IPS DF 4.7 (cell line): ENCODE results near the gene RAP2A.

Experiments used
- DNase-seq: peaks from one replicate; pipeline ENCODE4 v3.0.0-alpha.2; 2013; ENCODE audit warnings: low spot score; ENCODE audit errors: extremely low read depth

The RAP2A gene

DNA sequence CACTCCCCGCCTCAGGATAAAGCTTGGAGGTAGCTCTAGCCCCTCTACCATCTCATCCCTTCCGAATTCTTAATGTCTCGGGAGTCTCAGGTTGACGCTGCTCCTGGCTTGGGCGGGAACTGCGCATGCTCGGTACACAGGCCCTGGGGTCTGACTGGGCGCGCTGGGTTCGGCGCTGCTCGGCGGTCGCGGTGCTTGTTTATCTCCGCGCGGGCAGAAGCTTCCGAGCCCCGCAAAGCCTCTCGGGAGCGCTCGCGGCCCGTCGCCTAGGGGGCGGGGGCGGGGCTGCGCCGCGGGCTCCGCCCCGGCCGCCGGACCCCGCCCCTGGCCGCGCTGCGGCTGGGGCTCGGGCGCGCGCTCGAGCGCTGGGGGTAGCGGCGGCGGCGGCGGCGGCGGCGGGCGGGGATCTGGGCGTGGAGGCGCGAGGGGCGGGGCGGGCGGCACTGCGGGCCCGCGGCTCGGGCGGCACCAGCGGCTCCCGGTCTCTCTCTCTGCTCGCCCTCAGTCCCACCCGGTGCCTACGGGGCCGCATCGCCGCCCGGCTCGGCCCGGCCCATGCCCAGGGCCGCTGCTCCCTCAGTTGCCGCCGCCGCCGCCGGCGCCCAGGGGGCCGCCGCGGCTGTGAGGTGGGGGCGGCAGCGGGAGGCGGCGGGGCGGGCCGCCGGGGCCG is at the start of gene RAP2A:
RAP2A (plus strand) TSS at position 443 of the 670 bp plus-strand sequence. CDS start 302 bp downstream, outside the sequence.
- no peak for DNase-seq

DNA sequence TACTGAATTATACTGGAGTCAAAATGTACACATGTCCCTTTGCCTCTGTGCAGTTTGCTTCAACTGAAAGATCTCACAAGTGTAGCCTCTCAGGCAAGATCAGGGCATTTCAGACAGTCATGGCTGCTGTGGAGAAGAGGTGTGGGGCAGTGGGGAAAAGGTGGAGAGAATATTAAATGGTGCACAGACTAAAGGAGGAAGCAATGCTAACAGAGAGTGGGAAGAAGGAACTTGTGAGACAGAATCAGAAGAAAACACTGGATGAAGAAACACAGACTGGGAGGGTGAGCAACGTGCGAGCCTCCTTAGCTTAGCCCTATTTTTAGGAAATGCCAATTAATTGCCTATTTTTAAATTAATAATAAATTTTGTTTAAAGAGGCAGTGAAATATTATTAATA is 49.6 kb upstream of the RAP2A start:
- no peak for DNase-seq

DNA sequence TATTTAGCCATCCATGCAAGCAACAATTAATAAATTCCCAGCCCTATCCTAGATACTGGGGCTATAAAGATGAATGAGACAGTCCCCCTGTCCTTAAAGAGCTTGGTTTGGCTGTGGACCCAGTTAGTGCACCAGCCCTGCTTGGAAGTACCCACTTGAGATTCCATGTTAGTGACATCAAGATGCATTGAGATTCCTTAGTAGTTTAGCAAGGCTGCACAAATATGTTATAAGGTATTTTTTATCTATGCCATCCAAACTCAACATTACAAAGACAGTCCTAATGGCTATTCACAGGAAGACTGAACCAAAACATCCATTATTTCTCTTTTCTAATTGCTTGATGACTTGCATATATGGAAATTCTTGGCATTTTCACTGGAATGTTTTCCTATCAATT is 48.8 kb upstream of the RAP2A start:
- DNase-seq: no peak

DNA sequence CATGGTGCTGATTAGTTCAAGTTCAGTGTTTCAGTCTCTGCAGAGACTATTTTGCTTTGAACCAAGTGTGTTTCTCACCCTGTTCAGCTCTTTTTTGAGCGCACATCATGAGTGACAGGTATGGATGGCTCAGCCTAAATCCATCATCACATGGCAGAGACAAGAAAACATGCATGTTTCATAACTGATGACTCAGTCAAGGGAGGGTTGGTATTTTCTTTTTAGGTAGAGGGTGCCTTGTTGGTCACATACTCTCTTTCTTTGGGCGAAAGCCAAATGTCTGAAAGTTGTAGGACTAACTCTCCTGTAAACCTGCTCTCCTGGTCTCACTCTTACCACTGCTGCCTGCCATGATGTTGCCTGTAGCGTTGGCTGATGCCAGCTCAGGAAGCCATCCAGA is 48.1 kb upstream of the RAP2A start:
- DNase-seq: no peak

DNA sequence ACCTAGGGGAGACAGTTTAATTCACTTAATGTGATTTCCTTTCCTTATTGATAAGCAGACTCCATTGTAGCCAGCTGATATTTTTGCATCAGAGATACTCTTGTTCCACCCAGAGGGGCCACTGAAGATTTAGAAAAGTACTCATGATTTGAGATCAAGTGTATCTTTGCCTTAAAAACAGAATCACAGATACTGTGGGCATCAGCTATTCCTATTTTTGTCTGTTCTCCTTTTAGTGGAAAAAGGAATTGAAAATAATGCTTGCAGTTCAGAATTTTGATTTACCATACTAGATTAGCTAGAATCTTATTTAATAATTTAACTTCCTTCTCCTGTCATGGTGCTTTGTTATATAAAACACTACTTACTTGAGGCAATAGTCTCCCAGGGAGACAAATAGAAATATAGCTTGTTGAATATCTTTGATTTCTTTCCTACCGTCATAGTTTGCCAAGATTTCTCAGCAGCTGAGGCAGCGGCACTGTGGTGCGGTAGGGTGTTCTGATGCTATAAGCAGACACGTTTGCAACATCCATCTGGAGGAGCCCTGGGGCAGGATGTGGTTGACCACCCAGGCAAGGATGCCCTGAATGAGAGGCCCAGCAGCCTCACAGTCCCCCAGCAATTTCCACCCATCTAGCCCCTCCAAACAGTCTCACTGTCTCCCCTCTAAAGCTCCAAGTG is 47.0 kb upstream of the RAP2A start:
- DNase-seq: no peak

DNA sequence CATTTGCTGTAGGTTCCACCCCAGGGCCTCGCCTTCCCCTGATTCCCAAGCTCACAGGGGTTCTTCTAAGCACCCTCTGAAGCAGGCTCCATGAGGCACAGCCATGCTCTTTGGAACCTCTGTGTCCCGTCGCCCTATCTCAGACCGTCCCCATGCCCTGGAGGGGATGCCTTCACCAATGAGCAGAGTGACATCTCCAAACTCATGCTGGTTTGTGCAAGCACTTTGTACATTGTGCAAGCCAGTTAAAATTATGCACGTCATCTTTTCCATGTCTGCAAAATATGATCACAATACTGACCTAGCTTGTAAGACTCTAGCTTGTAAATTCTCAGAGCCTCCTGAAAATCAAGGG is 46.5 kb upstream of the RAP2A start:
- DNase-seq: no peak

DNA sequence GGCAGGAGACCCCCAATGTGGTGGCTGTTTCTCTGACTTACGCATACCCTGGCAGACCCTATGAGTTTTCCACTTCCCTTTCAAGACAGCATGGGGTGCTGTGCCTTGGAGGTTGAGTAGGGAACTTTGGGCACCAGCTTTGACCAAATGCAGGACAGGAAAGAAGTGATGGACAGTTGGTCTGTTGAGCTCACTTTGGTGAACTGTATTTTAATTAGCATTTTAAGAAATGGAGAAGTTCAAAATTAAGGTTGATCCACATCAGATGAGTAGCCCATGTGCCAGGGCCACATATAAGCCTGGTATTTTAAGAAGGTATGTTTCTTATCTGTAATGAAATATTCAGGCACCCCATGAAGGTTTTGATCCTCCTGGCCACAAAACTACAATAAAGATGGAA is 46.1 kb upstream of the RAP2A start:
- DNase-seq: no peak

DNA sequence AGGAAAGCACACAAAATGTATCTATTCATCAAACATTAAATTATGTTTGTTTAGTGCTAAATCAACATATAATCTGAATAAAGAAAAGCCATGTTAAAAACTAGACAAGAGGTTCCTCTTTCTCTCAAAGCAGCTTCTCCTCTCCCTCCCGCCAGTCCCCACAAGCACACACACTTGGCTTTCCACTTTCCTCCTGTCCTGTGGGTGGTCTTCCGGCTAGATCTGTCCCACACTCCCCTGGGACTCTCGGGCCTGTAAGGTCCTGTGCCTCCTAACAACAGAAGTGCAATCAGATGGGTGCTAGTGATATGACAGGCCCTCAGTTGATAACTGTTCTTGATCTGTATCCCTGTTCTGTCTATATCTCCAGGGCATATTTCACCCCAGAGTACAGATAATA is 45.6 kb upstream of the RAP2A start:
- DNase-seq: no peak

DNA sequence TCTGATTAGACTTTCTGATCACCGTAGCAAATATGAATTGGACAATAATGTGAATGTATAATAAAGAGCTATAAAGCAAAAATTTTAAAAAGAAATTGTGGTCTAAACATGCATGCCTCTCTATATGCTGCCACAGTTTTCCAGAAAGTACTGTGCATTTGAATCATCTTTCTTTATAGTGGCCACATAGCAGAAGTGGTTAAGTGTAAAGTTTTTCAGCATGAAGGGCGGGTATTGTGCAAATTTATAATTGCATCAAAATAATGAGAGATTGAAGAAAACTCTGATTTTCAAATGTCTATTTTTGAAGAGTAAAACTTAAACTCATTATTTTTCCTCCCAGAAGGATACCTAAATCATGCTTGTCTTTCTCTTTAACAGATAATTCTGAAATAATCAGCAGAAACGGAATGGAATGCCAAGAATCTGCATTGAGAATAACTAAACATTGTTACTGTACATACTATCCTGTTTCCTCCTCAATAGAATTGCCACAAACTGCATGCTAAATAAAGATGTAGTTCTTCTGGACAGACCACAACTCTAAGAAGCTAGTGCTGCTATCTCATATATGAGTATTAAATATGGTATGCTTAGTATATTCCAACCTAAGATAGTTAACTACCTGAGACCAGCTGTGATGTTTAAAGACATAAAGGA is 42.9 kb upstream of the RAP2A start:
- DNase-seq: no peak

DNA sequence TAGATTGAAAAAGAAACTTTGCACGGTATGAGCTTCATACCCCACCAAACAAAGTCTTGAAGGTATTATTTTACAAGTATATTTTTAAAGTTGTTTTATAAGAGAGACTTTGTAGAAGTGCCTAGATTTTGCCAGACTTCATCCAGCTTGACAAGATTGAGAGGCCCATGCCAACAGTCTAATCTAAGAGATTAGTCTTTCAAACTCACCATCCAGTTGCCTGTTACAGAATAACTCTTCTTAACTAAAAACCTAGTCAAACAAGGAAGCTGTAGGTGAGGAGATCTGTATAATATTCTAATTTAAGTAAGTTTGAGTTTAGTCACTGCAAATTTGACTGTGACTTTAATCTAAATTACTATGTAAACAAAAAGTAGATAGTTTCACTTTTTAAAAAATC is 41.9 kb upstream of the RAP2A start:
- DNase-seq: no peak

DNA sequence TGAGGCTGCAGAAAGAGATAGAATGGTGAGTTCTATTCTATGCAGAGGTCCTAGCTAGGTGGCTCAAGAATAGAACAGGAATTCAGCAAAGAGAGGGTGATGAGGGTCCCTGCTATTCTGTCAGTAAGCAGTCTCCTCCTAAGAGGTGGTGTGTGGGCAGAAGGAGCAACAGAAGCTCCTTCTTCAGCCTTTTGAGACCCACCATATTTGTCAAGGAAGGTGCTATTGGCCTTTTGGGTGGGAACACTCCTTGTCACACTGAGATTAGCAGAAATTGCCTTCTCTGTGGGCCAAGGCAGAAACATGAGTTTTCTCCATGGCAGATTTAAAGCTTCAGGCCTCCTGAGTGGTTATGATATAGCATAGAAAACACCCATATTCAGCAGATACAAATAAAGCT is 39.4 kb upstream of the RAP2A start:
- DNase-seq: no peak

DNA sequence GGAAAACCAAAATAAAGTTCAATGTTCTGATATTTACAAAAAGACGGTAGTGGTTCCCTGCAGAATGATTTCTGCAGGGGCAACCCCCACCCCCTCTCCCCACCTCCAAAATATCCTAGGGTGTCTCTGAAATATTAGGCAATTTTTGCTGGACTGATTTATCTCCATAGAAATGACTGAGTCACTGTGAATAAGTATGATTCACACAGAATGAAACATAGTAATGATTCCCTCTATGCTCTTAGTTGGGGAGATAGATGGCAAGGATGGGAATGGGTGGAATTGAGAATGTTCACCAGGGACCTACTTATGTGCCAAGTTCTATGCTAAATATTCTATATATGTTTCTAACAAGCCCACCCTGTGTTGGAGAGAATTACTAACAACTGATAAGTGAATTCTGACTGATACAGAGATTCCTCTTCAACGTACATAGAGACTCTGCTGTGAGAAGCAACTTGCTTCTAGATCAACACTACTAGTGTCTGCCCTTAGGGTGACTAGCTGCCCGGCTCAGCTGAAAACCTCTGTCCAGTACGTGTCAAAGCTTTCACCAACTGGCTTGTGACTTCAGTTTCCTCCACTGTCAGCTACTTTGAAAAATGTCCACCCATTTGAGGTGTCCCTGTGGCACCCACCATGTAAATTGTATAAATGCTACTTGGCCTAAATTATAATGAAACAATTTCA is 38.4 kb upstream of the RAP2A start:
- DNase-seq: no peak

DNA sequence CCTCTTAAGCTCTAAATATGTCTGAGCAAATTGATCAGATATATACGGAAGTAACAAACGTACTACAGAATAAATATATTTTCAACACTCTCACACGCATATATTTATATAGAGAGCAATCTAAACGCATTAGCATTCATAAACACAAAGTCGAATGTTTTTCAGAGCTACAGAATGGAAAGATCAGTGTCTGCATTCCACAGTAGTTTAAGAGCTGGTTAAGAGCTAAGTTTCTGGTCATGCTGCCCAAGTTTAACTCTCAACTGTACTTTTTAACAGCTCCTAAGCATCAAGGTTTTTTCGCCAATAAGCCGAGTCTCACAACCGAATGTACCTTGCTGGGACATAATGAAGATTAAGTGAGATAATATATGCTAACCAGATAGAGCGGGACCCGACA is 36.7 kb upstream of the RAP2A start:
- DNase-seq: no peak

DNA sequence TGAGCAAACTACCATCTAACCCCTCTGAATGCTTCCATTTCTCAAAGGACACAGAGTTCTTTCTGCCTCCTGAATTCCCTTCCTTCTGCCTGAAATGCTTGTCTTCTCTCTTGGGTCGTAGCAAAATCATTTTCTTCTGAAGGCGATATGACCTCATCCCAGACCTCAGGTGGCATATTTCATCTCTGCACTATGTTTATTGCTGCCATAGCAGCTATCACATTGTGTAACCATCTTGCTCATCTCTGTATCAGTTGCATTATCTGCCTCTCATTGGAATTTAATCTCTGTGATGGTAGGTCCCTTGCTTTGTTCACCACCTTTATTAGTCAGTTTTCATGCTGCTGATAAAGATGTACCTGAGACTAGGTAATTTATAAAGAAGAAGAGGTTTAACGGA is 32.5 kb upstream of the RAP2A start:
- no peak for DNase-seq

DNA sequence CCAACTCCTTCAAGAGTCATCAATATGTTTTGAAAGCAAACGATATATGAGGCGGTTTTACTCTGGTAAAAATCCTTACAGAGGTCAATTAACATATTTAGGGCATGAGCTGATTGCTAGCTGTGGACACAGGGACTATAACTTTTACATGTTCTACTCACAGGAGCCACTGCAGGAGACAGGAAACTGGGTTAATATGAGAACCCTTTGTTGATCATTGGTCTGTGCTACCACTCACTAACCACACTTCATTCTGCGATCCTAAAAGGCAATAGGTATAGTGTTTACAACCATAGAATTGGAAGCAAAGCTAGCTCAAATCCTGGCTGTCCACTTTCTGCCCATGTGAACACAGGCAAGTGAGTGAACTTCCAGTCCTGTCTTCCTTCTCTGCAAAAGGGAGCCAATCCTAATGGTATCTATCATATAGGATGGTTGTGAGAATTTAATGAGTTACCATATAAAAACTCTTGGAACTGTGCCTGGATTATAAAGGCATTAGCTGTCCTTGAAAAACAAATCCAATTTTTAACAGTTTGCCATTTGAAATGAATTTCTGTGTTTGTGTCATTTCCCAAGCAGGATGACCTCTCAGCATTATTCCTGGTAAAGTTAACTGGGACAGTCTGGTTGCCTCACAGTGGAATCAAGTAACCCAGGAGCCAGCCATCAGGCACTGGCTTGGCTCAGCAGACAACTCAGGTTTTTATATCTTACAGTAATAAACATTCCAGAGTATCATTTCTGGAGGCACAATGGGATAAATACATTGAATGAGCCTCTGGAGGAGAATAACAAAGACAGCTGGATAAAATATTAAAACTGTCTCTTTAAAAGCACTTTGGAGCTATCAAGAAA is 29.8 kb upstream of the RAP2A start:
- no peak for DNase-seq

DNA sequence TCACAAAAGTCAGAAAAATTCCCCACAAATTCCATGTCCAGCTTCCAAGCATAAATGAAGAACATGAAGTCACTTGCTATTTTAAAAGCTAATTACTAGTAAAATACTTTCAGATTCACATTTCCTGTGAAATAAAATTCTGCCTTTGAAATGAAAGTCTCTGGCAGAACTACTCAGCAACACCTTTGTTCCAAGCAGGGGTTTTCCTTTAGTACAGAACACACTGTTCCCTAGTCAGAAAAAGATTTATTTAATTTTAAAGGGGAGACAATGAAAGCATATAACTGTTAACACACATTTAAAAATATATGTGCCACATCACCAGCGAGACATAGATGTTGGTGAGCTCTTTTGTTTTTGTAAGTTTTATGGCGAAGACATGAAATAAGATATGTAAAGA is 26.4 kb upstream of the RAP2A start:
- DNase-seq: no peak

DNA sequence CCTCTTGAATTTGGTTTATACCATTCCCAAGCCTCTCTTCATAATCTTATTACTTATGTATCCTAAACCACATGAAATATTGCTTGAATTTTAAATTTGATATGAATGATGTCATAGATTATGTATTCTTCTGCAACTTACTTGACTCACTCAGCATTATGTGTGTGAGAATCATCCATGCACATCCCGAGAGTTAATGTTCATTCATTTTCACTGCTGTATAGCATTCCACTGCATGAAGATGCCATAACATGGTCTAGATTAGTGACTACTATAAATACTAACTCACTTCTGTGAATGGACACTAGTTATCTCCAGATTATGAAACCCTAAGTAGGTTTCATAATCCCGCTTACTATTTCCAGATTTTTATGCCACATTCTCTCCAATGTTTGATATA is 25.0 kb upstream of the RAP2A start:
- DNase-seq: no peak

DNA sequence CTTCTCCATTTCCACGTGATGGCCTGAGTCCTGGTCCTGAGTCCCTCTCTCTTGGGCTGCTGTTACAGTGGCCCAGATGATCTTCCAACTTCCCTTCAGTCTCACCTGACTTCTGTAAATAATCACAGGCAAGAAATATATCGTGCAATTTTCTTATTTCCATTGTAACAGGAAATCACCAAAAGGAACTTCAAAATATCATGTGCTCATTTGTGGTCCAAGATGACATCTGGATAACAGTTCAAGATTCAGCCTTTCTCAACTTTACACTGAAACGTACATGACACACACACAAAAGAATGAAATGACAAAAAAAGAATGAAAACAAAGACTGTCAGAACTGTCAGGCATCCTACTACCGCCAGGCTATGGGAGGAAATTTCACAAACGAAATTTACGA is 22.0 kb upstream of the RAP2A start:
- no peak for DNase-seq

DNA sequence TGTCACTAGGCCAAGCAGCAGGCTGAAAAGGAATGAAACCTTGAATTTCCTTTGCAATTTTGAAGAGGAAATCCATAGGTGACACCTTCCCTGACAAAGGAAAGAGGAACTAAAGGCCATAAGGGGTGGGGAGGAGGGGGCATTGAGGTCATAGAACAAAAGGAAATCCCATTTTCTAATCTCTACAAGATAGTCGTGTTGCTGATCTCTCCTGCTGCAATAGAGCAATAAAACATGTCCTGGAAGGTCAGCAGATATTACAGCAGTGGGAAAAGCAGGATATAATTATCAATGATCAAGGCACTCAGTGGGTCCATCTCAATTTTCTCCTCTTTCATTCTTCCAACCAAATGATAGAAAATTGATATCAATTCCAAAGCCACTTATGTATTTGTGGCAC is 20.3 kb upstream of the RAP2A start:
- DNase-seq: no peak

DNA sequence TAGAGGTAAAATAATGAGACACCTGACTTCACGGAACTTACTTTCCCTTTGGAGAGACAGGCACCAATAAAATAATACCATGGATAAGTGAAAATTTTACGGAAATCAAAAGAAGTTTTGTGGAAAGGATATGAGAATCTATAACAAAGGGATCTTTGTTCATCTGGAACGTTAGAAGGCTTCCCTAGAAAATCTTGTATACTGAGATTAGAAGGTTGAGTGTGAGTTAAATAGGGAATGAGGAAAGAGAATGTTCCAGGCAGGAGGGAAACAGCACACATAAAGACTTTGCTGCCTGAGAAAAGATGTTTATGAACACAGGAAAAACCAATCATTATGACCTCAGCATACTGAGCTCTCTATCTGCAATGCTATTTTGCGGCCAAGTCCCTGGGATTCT is 19.6 kb upstream of the RAP2A start:
- no peak for DNase-seq

DNA sequence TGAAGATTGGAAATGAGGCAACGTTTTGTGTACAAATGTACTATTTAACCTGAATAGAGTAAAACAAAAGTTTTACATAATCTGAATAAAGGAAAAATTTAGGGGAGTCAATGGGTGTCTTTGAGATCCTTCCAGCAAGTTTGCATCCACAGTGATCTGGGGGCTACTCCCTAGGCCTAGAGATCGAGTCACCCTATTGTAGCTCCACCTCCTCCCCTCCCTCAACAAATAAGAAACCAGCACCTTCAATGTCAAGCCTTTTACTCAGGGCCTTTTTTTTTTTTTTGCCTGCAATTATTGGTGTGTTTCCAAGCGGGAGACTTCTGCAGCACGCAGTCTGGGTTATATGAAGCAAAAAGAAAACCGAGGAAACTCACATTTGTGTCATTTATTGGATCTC is 16.3 kb upstream of the RAP2A start:
- no peak for DNase-seq
